Hepatocyte (in vitro differentiated cells): Measurements from ENCODE around the gene EPN1. TPM values are rescaled to one million over a fixed set of nuclear protein-coding genes. Genes with fewer than 3 reads are reported as not detected.

ENCODE experiments used
- DNase-seq: peaks from one replicate; pipeline ENCODE4 v3.0.0-alpha.2; 2016; ENCODE audit warnings: low spot score
- H2AFZ ChIP-seq: fragments of 200-600 bp; sonication (generic); 2 replicates; pipeline ENCODE4 v1.6.0; 2016; ENCODE audit warnings: antibody characterized with exemption, mild to moderate bottlenecking
- H3K27ac ChIP-seq: fragments of 200-600 bp; sonication (generic); 2 replicates; pipeline ENCODE4 v1.5.1; 2016; ENCODE audit warnings: mild to moderate bottlenecking
- H3K27me3 ChIP-seq: fragments of 200-600 bp; sonication (generic); 2 replicates; pipeline ENCODE4 v1.6.1; 2016
- H3K36me3 ChIP-seq: fragments of 200-600 bp; sonication (generic); replicated peaks from 2 replicates; pipeline ENCODE4 v1.5.1; 2016; ENCODE audit warnings: low read depth; ENCODE audit not compliant: insufficient read depth
- H3K4me1 ChIP-seq: fragments of 200-600 bp; sonication (generic); 2 replicates; pipeline ENCODE4 v1.5.1; 2016; ENCODE audit warnings: mild to moderate bottlenecking, moderate library complexity; ENCODE audit not compliant: insufficient read depth
- H3K4me2 ChIP-seq: fragments of 200-600 bp; sonication (generic); 2 replicates; pipeline ENCODE4 v1.6.0; 2016
- H3K4me3 ChIP-seq: fragments of 200-600 bp; sonication (generic); 2 replicates; pipeline ENCODE4 v1.5.1; 2016; ENCODE audit warnings: mild to moderate bottlenecking
- H3K79me2 ChIP-seq: fragments of 200-600 bp; sonication (generic); 2 replicates; pipeline ENCODE4 v1.6.0; 2017; ENCODE audit warnings: mild to moderate bottlenecking
- H3K9me2 ChIP-seq: fragments of 200-600 bp; sonication (generic); replicated peaks from 2 replicates; pipeline ENCODE4 v1.6.0; 2017; ENCODE audit warnings: mild to moderate bottlenecking; ENCODE audit not compliant: insufficient read depth
- H3K9me3 ChIP-seq: fragments of 200-600 bp; sonication (generic); 2 replicates; pipeline ENCODE4 v1.5.1; 2016; ENCODE audit warnings: low read depth, mild to moderate bottlenecking
- H4K20me1 ChIP-seq: fragments of 200-600 bp; sonication (generic); 2 replicates; pipeline ENCODE4 v1.6.0; 2016; ENCODE audit warnings: mild to moderate bottlenecking; ENCODE audit not compliant: insufficient read depth, poor library complexity, severe bottlenecking
- EZH2 ChIP-seq: fragments of 200-600 bp; sonication (generic); IDR thresholded peaks from 2 replicates; pipeline ENCODE4 v1.6.1; 2016; ENCODE audit warnings: antibody characterized with exemption, mild to moderate bottlenecking, borderline replicate concordance
- EZH2phosphoT487 ChIP-seq: fragments of 200-600 bp; sonication (generic); IDR thresholded peaks from one replicate; pipeline ENCODE4 v1.6.1; 2018; ENCODE audit warnings: antibody characterized with exemption, mild to moderate bottlenecking, low read depth, moderate library complexity; ENCODE audit not compliant: unreplicated experiment, severe bottlenecking
- WGBS: methylation state at CpG from one replicate; pipeline ENCODE4 v1.1.6; 2016; ENCODE audit warnings: low lambda C conversion rate; ENCODE audit errors: missing lambda C conversion rate; 5-methylcytosine and 5-hydroxymethylcytosine counted together
- polyA plus RNA-seq: library from polyadenylated mRNA; unstranded; fragments of >200 nt; fragmentation: Nextera tagmentation; extraction: Ambion mirVana; gene quantifications from 2 replicates; pipeline ENCODE4 v1.2.1, GENCODE V29; 2016
- total RNA-seq: library from RNA; depleted of rRNA; stranded (reverse); fragments of >200 nt; gene quantifications from 2 replicates; pipeline ENCODE4 v1.2.3, GENCODE V29; 2014
- TF ChIP-seq, protein P1 (sequence below): fragments of 200-600 bp; sonication (generic); IDR thresholded peaks from 2 replicates; pipeline ENCODE4 v1.5.1; 2016; ENCODE audit warnings: antibody characterized with exemption, mild to moderate bottlenecking; ENCODE audit not compliant: poor library complexity

The EPN1 gene
- total and polyA plus RNA-seq, 2 experiments from 2014 or later: 74.8 to 165 TPM

DNA sequence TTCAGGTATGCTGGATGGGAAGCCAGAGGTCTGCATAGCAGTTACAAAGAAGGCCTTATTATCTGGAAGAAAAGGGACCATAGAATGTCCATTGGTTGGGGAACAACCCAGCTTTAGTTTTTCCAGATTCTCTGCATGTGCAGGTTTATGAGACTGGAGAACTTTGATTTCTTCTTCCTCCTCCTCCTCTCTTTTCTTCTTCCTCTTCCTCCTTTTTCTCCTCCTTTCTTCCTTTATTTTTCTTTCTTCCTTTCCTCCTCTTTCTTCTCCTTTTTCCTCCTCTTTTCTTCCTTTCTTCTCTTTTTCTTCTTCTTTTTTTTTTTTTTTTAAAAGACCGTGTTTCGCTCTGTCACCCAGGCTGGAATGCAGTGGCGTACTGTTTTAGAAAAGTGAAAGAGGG, 30.9 kb downstream of the EPN1 start:
- no peak overlapping the region for H3K4me2 ChIP-seq
- H3K9me2 ChIP-seq: no peaks in the 10 kb centered on the region
- H3K4me3 ChIP-seq: no peak overlapping the region
- 92% methylated on average over 3 of the region's 3 CpGs for WGBS
- H3K79me2 ChIP-seq: no peaks in the 10 kb centered on the region
- H3K27ac ChIP-seq: no peak overlapping the region
- peaks cover 12% of the 10 kb centered on the region for H3K4me1 ChIP-seq
- no peaks in the 10 kb centered on the region for H4K20me1 ChIP-seq
- no peak overlapping the region for H2AFZ ChIP-seq
- H3K9me3 ChIP-seq: no peaks in the 10 kb centered on the region
- H3K36me3 ChIP-seq: no peaks in the 10 kb centered on the region
- DNase-seq: no peak
- no peaks in the 10 kb centered on the region for H3K27me3 ChIP-seq
- TF ChIP-seq EZH2phosphoT487 (no peak), EZH2 (no peak)

GRCh38 chr19:55711719-55712118, 36.7 kb downstream of the EPN1 start:
- TF ChIP-seq EZH2 (no peak), EZH2phosphoT487 (no peak)
- TF ChIP-seq, protein P1, sequence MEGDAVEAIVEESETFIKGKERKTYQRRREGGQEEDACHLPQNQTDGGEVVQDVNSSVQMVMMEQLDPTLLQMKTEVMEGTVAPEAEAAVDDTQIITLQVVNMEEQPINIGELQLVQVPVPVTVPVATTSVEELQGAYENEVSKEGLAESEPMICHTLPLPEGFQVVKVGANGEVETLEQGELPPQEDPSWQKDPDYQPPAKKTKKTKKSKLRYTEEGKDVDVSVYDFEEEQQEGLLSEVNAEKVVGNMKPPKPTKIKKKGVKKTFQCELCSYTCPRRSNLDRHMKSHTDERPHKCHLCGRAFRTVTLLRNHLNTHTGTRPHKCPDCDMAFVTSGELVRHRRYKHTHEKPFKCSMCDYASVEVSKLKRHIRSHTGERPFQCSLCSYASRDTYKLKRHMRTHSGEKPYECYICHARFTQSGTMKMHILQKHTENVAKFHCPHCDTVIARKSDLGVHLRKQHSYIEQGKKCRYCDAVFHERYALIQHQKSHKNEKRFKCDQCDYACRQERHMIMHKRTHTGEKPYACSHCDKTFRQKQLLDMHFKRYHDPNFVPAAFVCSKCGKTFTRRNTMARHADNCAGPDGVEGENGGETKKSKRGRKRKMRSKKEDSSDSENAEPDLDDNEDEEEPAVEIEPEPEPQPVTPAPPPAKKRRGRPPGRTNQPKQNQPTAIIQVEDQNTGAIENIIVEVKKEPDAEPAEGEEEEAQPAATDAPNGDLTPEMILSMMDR: no peak
- H3K4me2 ChIP-seq: no peak overlapping the region
- H3K9me2 ChIP-seq: no peaks in the 10 kb centered on the region
- H3K4me3 ChIP-seq: no peak overlapping the region
- DNase-seq: no peak
- H3K36me3 ChIP-seq: no peaks in the 10 kb centered on the region
- no peak overlapping the region for H3K27ac ChIP-seq
- H3K9me3 ChIP-seq: no peaks in the 10 kb centered on the region
- H3K27me3 ChIP-seq: no peaks in the 10 kb centered on the region
- no peaks in the 10 kb centered on the region for H3K4me1 ChIP-seq
- WGBS: 86% methylated on average over 18 of the region's 18 CpGs
- H2AFZ ChIP-seq: no peak overlapping the region
- no peaks in the 10 kb centered on the region for H4K20me1 ChIP-seq
- no peaks in the 10 kb centered on the region for H3K79me2 ChIP-seq

GRCh38 chr19:55712804-55713631, 38.0 kb downstream of the EPN1 start:
- no peaks in the 10 kb centered on the region for H4K20me1 ChIP-seq
- WGBS: 74% methylated on average over 2 of the region's 3 CpGs

GRCh38 chr19:55716531-55716930, 41.5 kb downstream of the EPN1 start:
- H2AFZ ChIP-seq: no peak overlapping the region
- no peak overlapping the region for H3K27ac ChIP-seq
- no peak for DNase-seq
- WGBS: 84% methylated on average over 15 of the region's 15 CpGs
- TF ChIP-seq EZH2 (no peak), EZH2phosphoT487 (no peak)
- TF ChIP-seq, protein P1: no peak
- H3K9me3 ChIP-seq: no peaks in the 10 kb centered on the region
- H3K27me3 ChIP-seq: no peaks in the 10 kb centered on the region
- no peak overlapping the region for H3K4me3 ChIP-seq
- H3K36me3 ChIP-seq: no peaks in the 10 kb centered on the region
- no peaks in the 10 kb centered on the region for H3K79me2 ChIP-seq
- no peaks in the 10 kb centered on the region for H4K20me1 ChIP-seq
- no peaks in the 10 kb centered on the region for H3K4me1 ChIP-seq
- no peaks in the 10 kb centered on the region for H3K9me2 ChIP-seq
- H3K4me2 ChIP-seq: no peak overlapping the region

More at GRCh38 chr19:55712804-55713631, 38.0 kb downstream of the EPN1 start:
- H3K4me2 ChIP-seq: no peak overlapping the region
- no peaks in the 10 kb centered on the region for H3K79me2 ChIP-seq
- H3K4me3 ChIP-seq: no peak overlapping the region
- H3K36me3 ChIP-seq: no peaks in the 10 kb centered on the region
- no peak overlapping the region for H2AFZ ChIP-seq
- no peaks in the 10 kb centered on the region for H3K9me3 ChIP-seq
- no peaks in the 10 kb centered on the region for H3K4me1 ChIP-seq
- no peak for TF ChIP-seq EZH2
- no peak for TF ChIP-seq EZH2phosphoT487
- TF ChIP-seq, protein P1: no peak
- H3K27me3 ChIP-seq: no peaks in the 10 kb centered on the region
- no peak for DNase-seq
- H3K27ac ChIP-seq: no peak overlapping the region
- no peaks in the 10 kb centered on the region for H3K9me2 ChIP-seq
